NCI-H524 (cell line): ENCODE results near the gene PHLDA3.
A peak's percentile ranks its signal among the peaks of the same experiment; 100 is the strongest.

Source experiments
- DNase-seq, 2 experiments: peaks; one replicate each; lab custom pipeline; 2025; lab: John Stamatoyannopoulos, UW

The PHLDA3 gene

GRCh38 chr1:201429736-201430501, 39.1 kb downstream of the PHLDA3 start:
- peak; percentile 79 to 81 for DNase-seq

- no peak for DNase-seq
Observed at GRCh38 chr1:201427963-201428362, 41.0 kb downstream of the PHLDA3 start.

- DNase-seq, result peak; percentile 81 to 88
Observed at GRCh38 chr1:201426479-201427310, 42.3 kb downstream of the PHLDA3 start.

- peak; percentile 94 to 97 for DNase-seq
Observed at GRCh38 chr1:201424146-201424545, 44.8 kb downstream of the PHLDA3 start.

- DNase-seq, result no peak
Observed at GRCh38 chr1:201423655-201424054, 45.3 kb downstream of the PHLDA3 start.

- DNase-seq, result peak in 1 of 2 experiments; percentile 69
Observed at GRCh38 chr1:201422436-201423030, 46.5 kb downstream of the PHLDA3 start.

- DNase-seq, result no peak
Observed at GRCh38 chr1:201422026-201422425, 47.0 kb downstream of the PHLDA3 start.

GRCh38 chr1:201421041-201421440, 47.9 kb downstream of the PHLDA3 start:
- no peak for DNase-seq

- no peak for DNase-seq
Observed at GRCh38 chr1:201420608-201421002, 48.4 kb downstream of the PHLDA3 start.

- DNase-seq, result peak in 1 of 2 experiments; percentile 36
Observed at GRCh38 chr1:201419746-201420607, 49.0 kb downstream of the PHLDA3 start.

GRCh38 chr1:201419256-201419655, 49.7 kb downstream of the PHLDA3 start:
- DNase-seq, result no peak

GRCh38 chr1:201418461-201418860, 50.5 kb downstream of the PHLDA3 start:
- DNase-seq, result peak; percentile 52 to 59
